Measurements from ENCODE around the gene ACSS1. TPM values are rescaled to one million over a fixed set of nuclear protein-coding genes. Genes with fewer than 3 reads are reported as not detected.
A peak's percentile ranks its signal among the peaks of the same experiment; 100 is the strongest.

Gene ACSS1
- total and polyA plus RNA-seq, 4 donors = 15.8 to 38.9 (median 26.9) TPM

GRCh38 chr20:25020345-25020744, 37.6 kb downstream of the ACSS1 start:
- Histone ChIP-seq H3K4me1 (ENCODE audit: control insufficient read depth in 5 of 5, insufficient read depth in 5 of 5, low read length in 5 of 5) (peaks cover 0 to 28% (median 15%) of the 10 kb centered on the region in 5 donors), H3K27me3 (ENCODE audit: control insufficient read depth in 3 of 3, insufficient read depth in 3 of 3, low read length in 2 of 3) (no peaks in the 10 kb centered on the region), H3K9me3 (ENCODE audit: control insufficient read depth in 4 of 4, insufficient read depth in 3 of 4, low read length in 3 of 4) (no peaks in the 10 kb centered on the region), H3K9ac (ENCODE audit: insufficient read depth in 1 of 2, low read length in 2 of 2) (no peak overlapping the region), H3K4me3 (no peak overlapping the region), H3K27ac (ENCODE audit: low read depth in 1 of 2, low read length in 1 of 2) (peak overlapping the region in 1 of 2 donors; percentile 62), H3K36me3 (ENCODE audit: control insufficient read depth in 4 of 4, insufficient read depth in 4 of 4, low read length in 4 of 4) (peaks cover 0 to 36% (median 10%) of the 10 kb centered on the region in 4 donors)
- TF ChIP-seq CTCF (IDR thresholded peaks at IDR 0.05; ENCODE audit: control extremely low read depth, extremely low read depth) = no peak
- WGBS, 2 donors = 94 to 99% methylated on average over 5 of the region's 5 CpGs
- ATAC-seq (ENCODE audit: insufficient read depth, low FRiP score) (no peak), DNase-seq (no peak)

- H3K27me3 ChIP-seq (ENCODE audit: control insufficient read depth in 3 of 3, insufficient read depth in 3 of 3, low read length in 2 of 3) = no peaks in the 10 kb centered on the region
- ATAC-seq (ENCODE audit: insufficient read depth, low FRiP score) (no peak), DNase-seq (no peak)
- TF ChIP-seq CTCF (IDR thresholded peaks at IDR 0.05; ENCODE audit: control extremely low read depth, extremely low read depth) = no peak
- H3K9ac ChIP-seq (ENCODE audit: insufficient read depth in 1 of 2, low read length in 2 of 2) = no peak overlapping the region
- 78 to 81% methylated on average over 16 of the region's 16 CpGs for WGBS, 2 donors
- H3K36me3 ChIP-seq (ENCODE audit: control insufficient read depth in 4 of 4, insufficient read depth in 4 of 4, low read length in 4 of 4) = peaks cover 0 to 30% (median 10%) of the 10 kb centered on the region in 4 donors
- H3K9me3 ChIP-seq (ENCODE audit: control insufficient read depth in 4 of 4, insufficient read depth in 3 of 4, low read length in 3 of 4) = no peaks in the 10 kb centered on the region
- peak overlapping the region in 1 of 2 donors; percentile 12 for H3K27ac ChIP-seq (ENCODE audit: low read depth in 1 of 2, low read length in 1 of 2)
- no peak overlapping the region for H3K4me3 ChIP-seq
- H3K4me1 ChIP-seq (ENCODE audit: control insufficient read depth in 5 of 5, insufficient read depth in 5 of 5, low read length in 5 of 5) = peaks cover 0 to 28% (median 10%) of the 10 kb centered on the region in 5 donors
Observed at GRCh38 chr20:25019381-25020155, 38.4 kb downstream of the ACSS1 start.

DNA sequence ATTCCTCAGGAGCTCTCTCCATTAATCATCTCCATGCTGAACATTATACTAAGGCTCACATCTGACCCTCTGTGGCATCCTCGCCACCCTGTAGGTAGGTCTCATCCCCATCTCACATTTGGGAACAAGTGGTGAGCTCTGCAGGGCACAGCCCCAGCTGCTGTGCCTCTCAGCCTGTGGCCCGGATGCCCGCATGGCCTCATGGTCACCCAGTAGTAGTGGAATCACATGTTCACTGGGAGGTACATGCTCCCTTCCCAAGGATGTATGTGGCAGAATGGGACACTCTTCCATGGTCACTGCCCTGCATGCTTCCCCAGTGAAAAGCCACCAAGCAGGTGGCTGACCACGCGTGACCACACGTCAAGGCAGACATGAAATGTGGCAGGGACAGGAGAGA, 39.1 kb downstream of the ACSS1 start:
- Histone ChIP-seq H3K4me1 (ENCODE audit: control insufficient read depth in 5 of 5, insufficient read depth in 5 of 5, low read length in 5 of 5) (peaks cover 0 to 28% (median 10%) of the 10 kb centered on the region in 5 donors), H3K9me3 (ENCODE audit: control insufficient read depth in 4 of 4, insufficient read depth in 3 of 4, low read length in 3 of 4) (no peaks in the 10 kb centered on the region), H3K36me3 (ENCODE audit: control insufficient read depth in 4 of 4, insufficient read depth in 4 of 4, low read length in 4 of 4) (peaks cover 0 to 33% (median 12%) of the 10 kb centered on the region in 4 donors), H3K27me3 (ENCODE audit: control insufficient read depth in 3 of 3, insufficient read depth in 3 of 3, low read length in 2 of 3) (no peaks in the 10 kb centered on the region), H3K9ac (ENCODE audit: insufficient read depth in 1 of 2, low read length in 2 of 2) (no peak overlapping the region), H3K27ac (ENCODE audit: low read depth in 1 of 2, low read length in 1 of 2) (peak overlapping the region in 1 of 2 donors; percentile 13), H3K4me3 (no peak overlapping the region)
- TF ChIP-seq CTCF (IDR thresholded peaks at IDR 0.05; ENCODE audit: control extremely low read depth, extremely low read depth) = no peak
- 96% methylated on average over 6 of the region's 6 CpGs for WGBS, 2 donors
- no peak for DNase-seq
- ATAC-seq (ENCODE audit: insufficient read depth, low FRiP score) = no peak

Data from lung (tissue), 12 donors.